Activated T-helper 1 cell treated with anti-CD3 and anti-CD28 coated beads, Interleukin-12 subunit alpha, Interleukin-12 subunit beta, Interleukin-2, Interleukin-4 antibody, amounts not matched to agents 30 ng/mL and 10 ng/mL and 1 ng/mL, durations not matched to agents 14 hours and 24 hours and 36 hours (primary cell): ENCODE measurements around the gene RAB10. TPM values are rescaled to one million over a fixed set of nuclear protein-coding genes. Genes with fewer than 3 reads are reported as not detected.
"Not testable (repeated sequence)": the region's sequence is repeated elsewhere in the genome, so short reads cannot be mapped to it uniquely, and the experiment has no call there.

Source experiments
- DNase-seq: peaks from one replicate; pipeline ENCODE4 v3.0.0; 2021; ENCODE audit warnings: low spot score
- H3K27ac Mint-ChIP-seq: one replicate; pipeline ENCODE4 v1.8.0; 2021; ENCODE audit warnings: mild to moderate bottlenecking, mixed read lengths
- H3K27me3 Mint-ChIP-seq: one replicate; pipeline ENCODE4 v1.8.0; 2022; ENCODE audit warnings: mild to moderate bottlenecking, moderate library complexity, mixed read lengths; ENCODE audit not compliant: insufficient read depth
- H3K36me3 Mint-ChIP-seq: one replicate; pipeline ENCODE4 v1.8.0; 2021; ENCODE audit warnings: low read depth, mixed read lengths
- H3K4me1 Mint-ChIP-seq: one replicate; pipeline ENCODE4 v1.8.0; 2021; ENCODE audit warnings: low read depth, mixed read lengths
- H3K4me3 Mint-ChIP-seq: one replicate; pipeline ENCODE4 v1.8.0; 2021; ENCODE audit warnings: mild to moderate bottlenecking, moderate library complexity, mixed read lengths
- H3K9me3 Mint-ChIP-seq: one replicate; pipeline ENCODE4 v1.8.0; 2021; ENCODE audit warnings: mixed read lengths
- intact Hi-C: fragments of 100-400 bp; cut with micrococcal nuclease; formaldehyde crosslinking; loops from one replicate; pipeline ENCODE4 v1.15.1; 2024
- total RNA-seq: library from RNA; stranded (reverse); gene quantifications from 2 replicates; pipeline ENCODE4 v1.2.3, GENCODE V29; 2022

RAB10 gene
- total RNA-seq, 1 donor from 2014 or later: 130 TPM

GRCh38 chr2:26018184-26019055 lies 15.5 kb upstream of the RAB10 start:
- no peaks in the 10 kb centered on the region for H3K9me3 Mint-ChIP-seq
- no peak overlapping the region for H3K27ac Mint-ChIP-seq
- intact Hi-C loops: no loop called here
- no peak for DNase-seq
- H3K4me1 Mint-ChIP-seq: peaks cover 9% of the 10 kb centered on the region
- no peak overlapping the region for H3K4me3 Mint-ChIP-seq
- H3K27me3 Mint-ChIP-seq: peaks cover 4% of the 10 kb centered on the region
- H3K36me3 Mint-ChIP-seq: no peaks in the 10 kb centered on the region

GRCh38 chr2:26020231-26020640 lies 13.6 kb upstream of the RAB10 start:
- no peak for DNase-seq
- H3K27me3 Mint-ChIP-seq: peaks cover 4% of the 10 kb centered on the region
- H3K27ac Mint-ChIP-seq: no peak overlapping the region
- intact Hi-C loops: no loop called here
- H3K4me3 Mint-ChIP-seq: no peak overlapping the region
- peaks cover 6% of the 10 kb centered on the region for H3K9me3 Mint-ChIP-seq
- H3K4me1 Mint-ChIP-seq: peaks cover 9% of the 10 kb centered on the region
- H3K36me3 Mint-ChIP-seq: no peaks in the 10 kb centered on the region

DNA sequence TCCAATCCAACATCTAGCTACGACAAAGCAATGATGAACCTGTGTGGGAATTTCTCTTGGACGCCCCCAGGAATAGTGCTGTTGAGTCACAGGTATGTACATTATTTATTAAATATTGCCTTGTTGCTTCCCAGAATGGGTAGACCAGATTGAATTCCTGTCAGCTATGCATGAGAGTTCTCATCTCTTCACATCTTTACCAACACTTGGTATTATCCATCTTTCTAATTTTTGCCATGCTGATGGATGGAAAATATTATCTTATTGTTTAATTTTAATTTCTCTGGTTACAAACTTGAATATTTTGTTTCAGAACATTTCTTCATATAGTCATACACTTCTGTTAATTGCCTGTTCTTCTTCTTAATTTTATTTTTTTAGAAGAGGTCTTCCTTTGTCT lies 9.6 kb upstream of the RAB10 start:
- Mint-ChIP-seq H3K9me3 (peaks cover 6% of the 10 kb centered on the region), H3K4me3 (no peak overlapping the region), H3K27me3 (no peaks in the 10 kb centered on the region), H3K36me3 (no peaks in the 10 kb centered on the region), H3K27ac (no peak overlapping the region), H3K4me1 (no peaks in the 10 kb centered on the region)
- DNase-seq: no peak
- intact Hi-C loops: no loop called here

GRCh38 chr2:26025509-26025908 lies 8.4 kb upstream of the RAB10 start:
- no peaks in the 10 kb centered on the region for H3K4me1 Mint-ChIP-seq

DNA sequence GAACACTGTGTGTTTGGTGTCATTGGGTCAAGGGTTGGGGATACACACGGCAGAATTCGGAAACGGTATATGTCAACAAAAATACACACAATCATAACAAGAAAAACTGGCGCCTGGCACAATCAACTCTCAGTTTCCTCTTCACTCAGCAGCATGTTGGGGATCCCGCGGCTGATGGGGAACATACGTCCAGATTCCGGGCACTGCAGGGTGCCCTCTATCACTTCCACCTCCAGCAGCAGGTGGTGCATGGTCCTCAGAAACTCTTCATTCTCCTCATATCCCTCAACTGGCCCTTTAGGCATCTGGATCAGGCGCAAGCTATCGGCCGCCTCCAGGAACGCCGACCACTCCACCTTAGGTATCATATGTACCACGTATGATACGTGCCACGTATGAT lies 5.8 kb upstream of the RAB10 start:
- H3K36me3 Mint-ChIP-seq, H3K27ac Mint-ChIP-seq, H3K4me1 Mint-ChIP-seq, H3K9me3 Mint-ChIP-seq, H3K4me3 Mint-ChIP-seq, intact Hi-C loops, H3K27me3 Mint-ChIP-seq, DNase-seq: not testable (repeated sequence)

More at GRCh38 chr2:26025509-26025908, 8.4 kb upstream of the RAB10 start:
- H3K27ac Mint-ChIP-seq: no peak overlapping the region
- no peak overlapping the region for H3K4me3 Mint-ChIP-seq
- H3K9me3 Mint-ChIP-seq: peaks cover 6% of the 10 kb centered on the region
- intact Hi-C loops: no loop called here
- DNase-seq: no peak
- no peaks in the 10 kb centered on the region for H3K27me3 Mint-ChIP-seq
- no peaks in the 10 kb centered on the region for H3K36me3 Mint-ChIP-seq

DNA sequence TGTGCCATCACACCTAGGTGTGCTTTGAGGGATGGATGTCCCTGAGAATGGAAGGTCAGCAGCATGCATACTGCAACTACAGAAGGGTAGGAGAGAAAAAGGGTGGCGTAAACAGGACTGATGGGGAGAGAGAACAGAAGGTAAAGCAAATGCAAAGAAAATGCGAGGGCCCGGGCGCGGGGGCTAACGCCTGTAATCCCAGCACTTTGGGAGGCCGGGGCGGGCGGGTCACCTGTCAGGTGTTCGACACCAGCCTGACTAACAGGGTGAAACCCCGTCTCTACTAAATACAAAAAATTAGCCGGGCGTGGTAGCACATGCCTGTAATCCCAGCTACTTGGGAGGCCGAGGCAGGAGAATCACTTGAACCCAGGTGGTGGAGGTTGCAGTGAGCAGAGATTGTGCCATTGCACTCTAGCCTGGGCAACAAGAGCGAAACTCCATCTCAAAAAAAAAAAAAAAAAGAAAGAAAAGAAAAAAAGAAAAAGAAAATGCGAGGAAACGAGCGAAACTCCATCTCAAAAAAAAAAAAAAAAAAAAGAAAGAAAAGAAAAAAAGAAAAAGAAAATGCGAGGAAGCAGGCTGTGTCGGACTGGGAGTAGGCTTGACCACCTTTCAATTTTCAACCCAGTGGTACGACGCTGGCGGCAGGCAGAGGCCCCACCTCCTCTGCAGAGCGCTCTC lies 1.2 kb upstream of the RAB10 start:
- Mint-ChIP-seq H3K27ac (peak overlapping the region; percentile 93), H3K4me3 (peak overlapping the region; percentile 94), H3K4me1 (peaks cover 26% of the 10 kb centered on the region)
- H3K36me3 Mint-ChIP-seq, H3K27me3 Mint-ChIP-seq, DNase-seq, H3K9me3 Mint-ChIP-seq: not testable (repeated sequence)
- intact Hi-C loops: loop anchor here (1.0 to 2.0 kb wide), 4 partner anchors 42 to 314 kb away; partner anchors contain the start of genes ADGRF3, ASXL2, HADHA and HADHB

DNA sequence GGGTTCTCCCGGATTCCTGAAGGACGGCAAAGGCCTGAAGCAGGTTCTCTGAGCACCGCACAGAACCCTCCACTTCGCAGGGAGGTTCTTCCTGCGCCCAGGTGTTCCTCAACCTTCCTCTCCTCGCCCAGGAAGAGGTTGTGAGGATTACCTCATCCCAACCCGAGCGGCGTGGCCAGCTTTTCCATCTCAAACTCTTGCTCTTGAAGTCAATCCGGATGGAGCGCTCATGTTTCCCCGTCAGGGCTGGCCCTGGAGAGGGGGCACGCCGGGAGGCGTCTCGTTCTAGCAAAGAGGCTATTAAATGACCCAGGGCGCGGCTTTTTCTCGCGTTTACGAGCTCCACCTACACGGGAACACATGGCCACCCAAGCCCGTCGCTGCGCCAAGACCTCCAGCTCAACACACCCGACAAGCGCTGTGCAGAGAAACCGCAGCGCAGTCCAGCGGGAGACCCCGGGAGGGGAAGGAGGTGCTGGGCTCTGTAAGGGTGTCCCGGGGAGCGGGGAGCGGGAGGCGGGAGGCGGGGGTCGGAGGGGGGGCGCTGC lies 540 bp upstream of the RAB10 start:
- Mint-ChIP-seq H3K9me3 (no peaks in the 10 kb centered on the region), H3K27me3 (no peaks in the 10 kb centered on the region), H3K4me1 (peaks cover 26% of the 10 kb centered on the region), H3K36me3 (peaks cover 9% of the 10 kb centered on the region), H3K4me3 (peak overlapping the region; percentile 94), H3K27ac (peak overlapping the region; percentile 93)
- DNase-seq: no peak
- intact Hi-C loops: loop anchor here (1.0 to 2.0 kb wide), 4 partner anchors 43 to 313 kb away; partner anchors contain the start of genes ADGRF3, ASXL2, HADHA and HADHB

DNA sequence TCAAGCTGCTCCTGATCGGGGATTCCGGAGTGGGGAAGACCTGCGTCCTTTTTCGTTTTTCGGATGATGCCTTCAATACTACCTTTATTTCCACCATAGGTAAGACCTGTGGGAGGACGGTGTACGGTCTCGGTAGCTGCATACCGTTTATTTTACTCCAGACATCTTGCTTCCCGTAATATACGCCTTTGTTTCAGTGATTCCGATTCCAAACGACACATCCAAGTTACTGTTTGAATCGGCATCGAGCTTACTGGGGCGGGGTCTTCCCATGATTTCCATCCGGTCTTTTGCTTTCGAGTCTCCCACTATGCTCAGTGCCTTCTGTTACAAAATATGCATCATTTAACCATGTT lies 731 bp downstream of the RAB10 start:
- intact Hi-C loops: loop anchor here (1.0 kb wide), 2 partner anchors 34 to 52 kb away; partner anchors contain the start of gene KIF3C

GRCh38 chr2:26035090-26035743 lies 1.3 kb downstream of the RAB10 start:
- peaks cover 10% of the 10 kb centered on the region for H3K36me3 Mint-ChIP-seq
- peak overlapping the region; percentile 94 for H3K4me3 Mint-ChIP-seq
- H3K4me1 Mint-ChIP-seq: peaks cover 26% of the 10 kb centered on the region
- no peaks in the 10 kb centered on the region for H3K27me3 Mint-ChIP-seq
- intact Hi-C loops: loop anchor here (1.0 kb wide), 1 partner anchor 53 kb away; no protein-coding TSS in a partner anchor
- no peaks in the 10 kb centered on the region for H3K9me3 Mint-ChIP-seq
- H3K27ac Mint-ChIP-seq: peak overlapping the region; percentile 70
- no peak for DNase-seq

More for the DNA sequence above, 731 bp downstream of the RAB10 start:
- peaks cover 26% of the 10 kb centered on the region for H3K4me1 Mint-ChIP-seq
- H3K9me3 Mint-ChIP-seq: no peaks in the 10 kb centered on the region
- peak; percentile 9 for DNase-seq
- H3K27ac Mint-ChIP-seq: peak overlapping the region; percentile 70
- H3K27me3 Mint-ChIP-seq: no peaks in the 10 kb centered on the region
- peaks cover 9% of the 10 kb centered on the region for H3K36me3 Mint-ChIP-seq
- peak overlapping the region; percentile 94 for H3K4me3 Mint-ChIP-seq

DNA sequence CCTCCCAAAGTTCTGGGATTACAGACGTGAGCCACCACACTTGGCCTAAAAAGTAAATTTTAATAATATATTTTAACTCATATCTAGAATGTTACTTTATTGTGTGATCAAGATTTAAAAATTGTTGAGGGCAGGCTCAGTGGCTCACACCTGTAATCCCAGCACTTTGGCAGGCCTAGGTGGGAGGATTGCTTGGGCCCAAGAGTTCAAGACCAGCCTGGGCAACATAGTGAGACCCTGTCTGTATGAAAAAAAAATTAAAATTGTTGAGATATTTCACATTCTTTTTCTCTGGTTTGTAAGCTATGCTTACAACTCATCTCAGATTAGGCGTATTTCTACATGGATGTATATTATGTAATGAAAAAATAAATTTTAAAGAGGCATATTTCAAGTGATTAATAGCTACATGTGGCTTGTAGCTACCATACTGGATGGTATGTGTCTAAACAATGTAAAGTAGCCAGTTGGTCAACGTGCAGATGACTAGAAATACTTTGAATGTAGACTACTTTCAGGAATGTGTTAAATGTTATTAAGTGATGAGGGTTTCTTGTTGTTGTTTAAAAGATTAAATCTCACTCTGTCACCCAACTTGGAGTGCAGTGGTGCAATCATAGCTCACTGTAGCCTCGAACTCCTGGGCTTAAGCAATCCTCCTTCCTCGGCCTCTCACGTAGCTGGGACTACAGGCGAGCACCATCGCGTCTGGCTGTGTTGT lies 5.9 kb downstream of the RAB10 start:
- intact Hi-C loops: no loop called here
- peaks cover 15% of the 10 kb centered on the region for H3K36me3 Mint-ChIP-seq

GRCh38 chr2:26043109-26043508 lies 9.2 kb downstream of the RAB10 start:
- H3K9me3 Mint-ChIP-seq: no peaks in the 10 kb centered on the region
- H3K4me3 Mint-ChIP-seq: no peak overlapping the region
- no peaks in the 10 kb centered on the region for H3K27me3 Mint-ChIP-seq
- intact Hi-C loops: no loop called here
- H3K27ac Mint-ChIP-seq: no peak overlapping the region
- peaks cover 15% of the 10 kb centered on the region for H3K36me3 Mint-ChIP-seq
- H3K4me1 Mint-ChIP-seq: peaks cover 31% of the 10 kb centered on the region
- no peak for DNase-seq

More for the DNA sequence above, 5.9 kb downstream of the RAB10 start:
- Mint-ChIP-seq H3K4me1 (peaks cover 48% of the 10 kb centered on the region), H3K4me3 (no peak overlapping the region), H3K27ac (no peak overlapping the region), H3K27me3 (no peaks in the 10 kb centered on the region), H3K9me3 (no peaks in the 10 kb centered on the region)
- DNase-seq: no peak
